Hepatocyte (in vitro differentiated cells): ENCODE results near the gene TNIP3. TPM values are rescaled to one million over a fixed set of nuclear protein-coding genes. Genes with fewer than 3 reads are reported as not detected.

Experiments
- DNase-seq: peaks from one replicate; pipeline ENCODE4 v3.0.0-alpha.2; 2016; ENCODE audit warnings: low spot score
- H2AFZ ChIP-seq: fragments of 200-600 bp; sonication (generic); 2 replicates; pipeline ENCODE4 v1.6.0; 2016; ENCODE audit warnings: antibody characterized with exemption, mild to moderate bottlenecking
- H3K27ac ChIP-seq: fragments of 200-600 bp; sonication (generic); 2 replicates; pipeline ENCODE4 v1.5.1; 2016; ENCODE audit warnings: mild to moderate bottlenecking
- H3K27me3 ChIP-seq: fragments of 200-600 bp; sonication (generic); 2 replicates; pipeline ENCODE4 v1.6.1; 2016
- H3K36me3 ChIP-seq: fragments of 200-600 bp; sonication (generic); replicated peaks from 2 replicates; pipeline ENCODE4 v1.5.1; 2016; ENCODE audit warnings: low read depth; ENCODE audit not compliant: insufficient read depth
- H3K4me1 ChIP-seq: fragments of 200-600 bp; sonication (generic); 2 replicates; pipeline ENCODE4 v1.5.1; 2016; ENCODE audit warnings: mild to moderate bottlenecking, moderate library complexity; ENCODE audit not compliant: insufficient read depth
- H3K4me2 ChIP-seq: fragments of 200-600 bp; sonication (generic); 2 replicates; pipeline ENCODE4 v1.6.0; 2016
- H3K4me3 ChIP-seq: fragments of 200-600 bp; sonication (generic); 2 replicates; pipeline ENCODE4 v1.5.1; 2016; ENCODE audit warnings: mild to moderate bottlenecking
- H3K79me2 ChIP-seq: fragments of 200-600 bp; sonication (generic); 2 replicates; pipeline ENCODE4 v1.6.0; 2017; ENCODE audit warnings: mild to moderate bottlenecking
- H3K9me2 ChIP-seq: fragments of 200-600 bp; sonication (generic); replicated peaks from 2 replicates; pipeline ENCODE4 v1.6.0; 2017; ENCODE audit warnings: mild to moderate bottlenecking; ENCODE audit not compliant: insufficient read depth
- H3K9me3 ChIP-seq: fragments of 200-600 bp; sonication (generic); 2 replicates; pipeline ENCODE4 v1.5.1; 2016; ENCODE audit warnings: low read depth, mild to moderate bottlenecking
- H4K20me1 ChIP-seq: fragments of 200-600 bp; sonication (generic); 2 replicates; pipeline ENCODE4 v1.6.0; 2016; ENCODE audit warnings: mild to moderate bottlenecking; ENCODE audit not compliant: insufficient read depth, poor library complexity, severe bottlenecking
- EZH2 ChIP-seq: fragments of 200-600 bp; sonication (generic); IDR thresholded peaks from 2 replicates; pipeline ENCODE4 v1.6.1; 2016; ENCODE audit warnings: antibody characterized with exemption, mild to moderate bottlenecking, borderline replicate concordance
- EZH2phosphoT487 ChIP-seq: fragments of 200-600 bp; sonication (generic); IDR thresholded peaks from one replicate; pipeline ENCODE4 v1.6.1; 2018; ENCODE audit warnings: antibody characterized with exemption, mild to moderate bottlenecking, low read depth, moderate library complexity; ENCODE audit not compliant: unreplicated experiment, severe bottlenecking
- WGBS: methylation state at CpG from one replicate; pipeline ENCODE4 v1.1.6; 2016; ENCODE audit warnings: low lambda C conversion rate; ENCODE audit errors: missing lambda C conversion rate; 5-methylcytosine and 5-hydroxymethylcytosine counted together
- polyA plus RNA-seq: library from polyadenylated mRNA; unstranded; fragments of >200 nt; fragmentation: Nextera tagmentation; extraction: Ambion mirVana; gene quantifications from 2 replicates; pipeline ENCODE4 v1.2.1, GENCODE V29; 2016
- total RNA-seq: library from RNA; depleted of rRNA; stranded (reverse); fragments of >200 nt; gene quantifications from 2 replicates; pipeline ENCODE4 v1.2.3, GENCODE V29; 2014
- TF ChIP-seq, protein P1 (sequence below): fragments of 200-600 bp; sonication (generic); IDR thresholded peaks from 2 replicates; pipeline ENCODE4 v1.5.1; 2016; ENCODE audit warnings: antibody characterized with exemption, mild to moderate bottlenecking; ENCODE audit not compliant: poor library complexity

The TNIP3 gene
- total and polyA plus RNA-seq, 2 experiments from 2014 or later: 0.53 to 0.63 TPM

DNA sequence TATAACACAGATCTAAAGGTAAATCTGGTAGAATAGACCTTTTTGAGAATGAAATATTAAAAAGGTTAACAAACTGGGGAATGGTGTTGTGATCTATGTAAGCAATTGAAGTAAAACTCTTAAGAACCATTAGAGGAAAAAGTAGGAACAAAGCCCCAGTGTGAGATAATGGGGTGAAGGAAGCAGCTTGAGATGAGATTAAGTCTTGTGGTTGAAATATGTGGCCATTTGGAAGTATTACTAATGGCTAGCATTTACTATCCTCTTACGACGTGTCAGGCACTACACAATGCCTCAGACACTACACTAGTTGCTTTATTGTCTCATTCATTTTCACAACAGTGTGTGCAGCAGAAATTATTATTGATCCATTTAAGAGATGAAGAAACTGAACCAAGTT is 65.9 kb downstream of the TNIP3 start:
- H3K4me1 ChIP-seq: no peaks in the 10 kb centered on the region
- H2AFZ ChIP-seq: no peak overlapping the region
- H3K4me2 ChIP-seq: no peak overlapping the region
- TF ChIP-seq, protein P1, sequence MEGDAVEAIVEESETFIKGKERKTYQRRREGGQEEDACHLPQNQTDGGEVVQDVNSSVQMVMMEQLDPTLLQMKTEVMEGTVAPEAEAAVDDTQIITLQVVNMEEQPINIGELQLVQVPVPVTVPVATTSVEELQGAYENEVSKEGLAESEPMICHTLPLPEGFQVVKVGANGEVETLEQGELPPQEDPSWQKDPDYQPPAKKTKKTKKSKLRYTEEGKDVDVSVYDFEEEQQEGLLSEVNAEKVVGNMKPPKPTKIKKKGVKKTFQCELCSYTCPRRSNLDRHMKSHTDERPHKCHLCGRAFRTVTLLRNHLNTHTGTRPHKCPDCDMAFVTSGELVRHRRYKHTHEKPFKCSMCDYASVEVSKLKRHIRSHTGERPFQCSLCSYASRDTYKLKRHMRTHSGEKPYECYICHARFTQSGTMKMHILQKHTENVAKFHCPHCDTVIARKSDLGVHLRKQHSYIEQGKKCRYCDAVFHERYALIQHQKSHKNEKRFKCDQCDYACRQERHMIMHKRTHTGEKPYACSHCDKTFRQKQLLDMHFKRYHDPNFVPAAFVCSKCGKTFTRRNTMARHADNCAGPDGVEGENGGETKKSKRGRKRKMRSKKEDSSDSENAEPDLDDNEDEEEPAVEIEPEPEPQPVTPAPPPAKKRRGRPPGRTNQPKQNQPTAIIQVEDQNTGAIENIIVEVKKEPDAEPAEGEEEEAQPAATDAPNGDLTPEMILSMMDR: no peak
- TF ChIP-seq EZH2 (no peak), EZH2phosphoT487 (no peak)
- no peak overlapping the region for H3K4me3 ChIP-seq
- no peak overlapping the region for H3K27ac ChIP-seq
- no peaks in the 10 kb centered on the region for H3K9me2 ChIP-seq
- no peak for DNase-seq
- H4K20me1 ChIP-seq: no peaks in the 10 kb centered on the region
- no peaks in the 10 kb centered on the region for H3K27me3 ChIP-seq
- no peaks in the 10 kb centered on the region for H3K9me3 ChIP-seq
- no peaks in the 10 kb centered on the region for H3K79me2 ChIP-seq
- no peaks in the 10 kb centered on the region for H3K36me3 ChIP-seq
- WGBS: 89% methylated on average over 2 of the region's 2 CpGs

DNA sequence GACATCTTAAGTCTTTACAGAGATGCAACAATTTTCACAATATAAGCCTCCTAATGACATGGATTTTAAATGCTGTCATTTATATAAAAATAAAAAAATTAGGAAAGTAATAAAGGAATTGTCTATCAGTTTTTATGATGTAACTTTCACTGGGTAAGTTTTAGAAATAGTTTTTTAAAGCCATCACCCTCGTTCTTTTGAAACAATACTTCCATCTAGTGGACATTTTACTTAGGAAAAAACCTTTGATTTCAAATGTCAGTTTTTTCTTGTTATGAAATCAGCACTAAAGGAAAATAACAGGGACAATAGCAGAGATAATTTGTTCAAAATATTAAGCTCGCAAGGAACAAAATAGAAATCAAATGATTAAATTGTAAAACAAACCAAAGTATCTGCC is 67.5 kb downstream of the TNIP3 start:
- no peaks in the 10 kb centered on the region for H3K27me3 ChIP-seq
- H4K20me1 ChIP-seq: no peaks in the 10 kb centered on the region
- no peaks in the 10 kb centered on the region for H3K36me3 ChIP-seq
- no peak overlapping the region for H2AFZ ChIP-seq
- H3K79me2 ChIP-seq: no peaks in the 10 kb centered on the region
- H3K9me3 ChIP-seq: no peaks in the 10 kb centered on the region
- H3K9me2 ChIP-seq: no peaks in the 10 kb centered on the region
- WGBS: 16% methylated on average over 2 of the region's 2 CpGs
- no peak overlapping the region for H3K4me3 ChIP-seq
- no peak overlapping the region for H3K27ac ChIP-seq
- no peaks in the 10 kb centered on the region for H3K4me1 ChIP-seq
- peak; percentile 26 for DNase-seq
- TF ChIP-seq, protein P1: peak; percentile 83
- no peak for TF ChIP-seq EZH2
- no peak overlapping the region for H3K4me2 ChIP-seq

DNA sequence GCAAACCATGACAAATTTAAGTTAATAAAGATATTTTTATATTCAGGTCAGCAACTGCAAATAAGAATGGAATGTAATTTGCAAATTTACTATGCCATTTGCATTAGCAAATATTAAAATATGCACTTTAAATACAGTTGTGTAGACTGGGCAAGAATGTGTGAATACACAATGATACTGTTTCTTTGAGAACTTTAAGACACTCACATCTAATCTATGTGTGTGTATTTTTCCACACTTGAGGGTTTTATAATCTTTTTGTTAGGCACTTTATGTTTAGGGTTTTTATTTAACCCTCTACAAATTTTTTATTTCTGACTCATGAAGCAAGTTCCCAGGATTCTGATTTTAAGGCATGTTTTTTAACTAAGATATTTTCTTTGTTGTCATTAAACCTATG is 67.9 kb downstream of the TNIP3 start:
- no peak for DNase-seq
- Histone ChIP-seq H4K20me1 (no peaks in the 10 kb centered on the region), H3K4me1 (no peaks in the 10 kb centered on the region), H3K9me3 (no peaks in the 10 kb centered on the region), H2AFZ (no peak overlapping the region), H3K4me2 (no peak overlapping the region), H3K36me3 (no peaks in the 10 kb centered on the region), H3K27ac (no peak overlapping the region), H3K4me3 (no peak overlapping the region), H3K27me3 (no peaks in the 10 kb centered on the region), H3K9me2 (no peaks in the 10 kb centered on the region), H3K79me2 (no peaks in the 10 kb centered on the region)
- TF ChIP-seq EZH2phosphoT487: no peak
- TF ChIP-seq EZH2: no peak
- TF ChIP-seq, protein P1: no peak
